Stimulated activated naive CD8-positive, alpha-beta T cell treated with anti-CD3 and anti-CD28 coated beads, Interleukin-15, Interleukin-2, amounts not matched to agents 100 ng/mL and 50 ng/mL, for 24 hours (primary cell): ENCODE data around the gene PRDX3.
"Not testable (repeated sequence)": the region's sequence is repeated elsewhere in the genome, so short reads cannot be mapped to it uniquely, and the experiment has no call there.

Experiments
- H3K27ac Mint-ChIP-seq: one replicate; pipeline ENCODE4 v1.8.0; 2021; ENCODE audit warnings: mild to moderate bottlenecking, mixed read lengths
- H3K27me3 Mint-ChIP-seq: one replicate; pipeline ENCODE4 v1.8.0; 2021; ENCODE audit warnings: mixed read lengths
- H3K36me3 Mint-ChIP-seq: one replicate; pipeline ENCODE4 v1.8.0; 2021; ENCODE audit warnings: low read depth, mixed read lengths
- H3K4me1 Mint-ChIP-seq: one replicate; pipeline ENCODE4 v1.8.0; 2021; ENCODE audit warnings: low read depth, mixed read lengths
- H3K4me3 Mint-ChIP-seq: one replicate; pipeline ENCODE4 v1.8.0; 2021; ENCODE audit warnings: mild to moderate bottlenecking, mixed read lengths
- H3K9me3 Mint-ChIP-seq: one replicate; pipeline ENCODE4 v1.8.0; 2021; ENCODE audit warnings: mixed read lengths

The PRDX3 gene

GRCh38 chr10:119161680-119162451, 16.7 kb downstream of the PRDX3 start:
- H3K9me3 Mint-ChIP-seq = no peaks in the 10 kb centered on the region
- H3K36me3 Mint-ChIP-seq = peaks cover 49% of the 10 kb centered on the region
- peaks cover 47% of the 10 kb centered on the region for H3K4me1 Mint-ChIP-seq
- no peak overlapping the region for H3K4me3 Mint-ChIP-seq
- H3K27ac Mint-ChIP-seq = no peak overlapping the region
- H3K27me3 Mint-ChIP-seq = no peaks in the 10 kb centered on the region

GRCh38 chr10:119159332-119159731, 19.3 kb downstream of the PRDX3 start:
- Mint-ChIP-seq H3K4me1 (peaks cover 26% of the 10 kb centered on the region), H3K4me3 (no peak overlapping the region), H3K9me3 (no peaks in the 10 kb centered on the region), H3K27ac (no peak overlapping the region), H3K36me3 (peaks cover 66% of the 10 kb centered on the region), H3K27me3 (no peaks in the 10 kb centered on the region)

- H3K4me1 Mint-ChIP-seq = no peaks in the 10 kb centered on the region
- no peaks in the 10 kb centered on the region for H3K9me3 Mint-ChIP-seq
- no peak overlapping the region for H3K27ac Mint-ChIP-seq
- H3K27me3 Mint-ChIP-seq = no peaks in the 10 kb centered on the region
- H3K4me3 Mint-ChIP-seq = no peak overlapping the region
- peaks cover 67% of the 10 kb centered on the region for H3K36me3 Mint-ChIP-seq
Measured at GRCh38 chr10:119153661-119154060, 25.0 kb downstream of the PRDX3 start.

- peaks cover 71% of the 10 kb centered on the region for H3K36me3 Mint-ChIP-seq
- H3K4me1 Mint-ChIP-seq = no peaks in the 10 kb centered on the region
- H3K9me3 Mint-ChIP-seq = no peaks in the 10 kb centered on the region
- no peaks in the 10 kb centered on the region for H3K27me3 Mint-ChIP-seq
- no peak overlapping the region for H3K27ac Mint-ChIP-seq
- no peak overlapping the region for H3K4me3 Mint-ChIP-seq
Measured at GRCh38 chr10:119153041-119153440, 25.6 kb downstream of the PRDX3 start.

DNA sequence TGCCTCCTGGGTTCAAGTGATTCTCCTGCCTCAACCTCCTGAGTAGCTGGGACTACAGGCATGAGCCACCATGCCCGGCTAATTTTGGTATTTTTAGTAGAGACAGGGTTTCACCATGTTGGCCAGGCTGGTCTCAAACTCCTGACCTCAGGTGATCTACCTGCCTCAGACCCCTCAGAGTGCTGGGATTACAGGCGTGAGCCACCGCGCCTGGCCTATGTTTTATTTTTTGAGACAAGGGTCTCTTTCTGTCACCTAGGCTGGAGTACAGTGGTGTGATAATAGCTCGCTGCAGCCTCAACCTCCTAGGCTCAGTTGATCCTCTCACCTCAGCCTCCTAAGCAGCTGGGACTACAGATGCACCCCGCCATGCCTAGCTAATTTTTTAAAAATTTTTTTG, 27.0 kb downstream of the PRDX3 start:
- H3K4me1 Mint-ChIP-seq, H3K27me3 Mint-ChIP-seq, H3K27ac Mint-ChIP-seq, H3K9me3 Mint-ChIP-seq, H3K4me3 Mint-ChIP-seq: not testable (repeated sequence)
- H3K36me3 Mint-ChIP-seq = peaks cover 75% of the 10 kb centered on the region

DNA sequence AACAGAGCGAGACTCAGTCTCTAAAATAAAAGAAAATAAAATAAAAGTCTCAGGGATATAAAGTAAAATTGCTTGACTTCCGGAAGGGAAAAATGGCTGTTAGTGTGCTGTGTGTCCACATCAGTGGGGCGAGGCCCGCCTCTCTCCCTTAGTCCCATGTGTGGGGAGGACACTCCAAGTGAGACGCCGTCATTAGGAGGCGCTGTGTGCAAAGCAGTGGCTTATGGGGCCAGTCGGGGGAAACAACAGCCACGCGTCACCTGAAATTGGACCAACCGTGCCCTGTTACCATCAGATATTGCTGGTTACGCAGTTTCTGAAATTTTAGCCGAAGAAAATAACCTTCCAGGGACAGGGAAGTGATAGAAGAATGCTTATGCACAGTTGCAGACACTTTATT, 28.9 kb downstream of the PRDX3 start:
- Mint-ChIP-seq H3K4me3 (no peak overlapping the region), H3K9me3 (no peaks in the 10 kb centered on the region), H3K27ac (no peak overlapping the region), H3K36me3 (peaks cover 69% of the 10 kb centered on the region), H3K4me1 (no peaks in the 10 kb centered on the region), H3K27me3 (no peaks in the 10 kb centered on the region)

DNA sequence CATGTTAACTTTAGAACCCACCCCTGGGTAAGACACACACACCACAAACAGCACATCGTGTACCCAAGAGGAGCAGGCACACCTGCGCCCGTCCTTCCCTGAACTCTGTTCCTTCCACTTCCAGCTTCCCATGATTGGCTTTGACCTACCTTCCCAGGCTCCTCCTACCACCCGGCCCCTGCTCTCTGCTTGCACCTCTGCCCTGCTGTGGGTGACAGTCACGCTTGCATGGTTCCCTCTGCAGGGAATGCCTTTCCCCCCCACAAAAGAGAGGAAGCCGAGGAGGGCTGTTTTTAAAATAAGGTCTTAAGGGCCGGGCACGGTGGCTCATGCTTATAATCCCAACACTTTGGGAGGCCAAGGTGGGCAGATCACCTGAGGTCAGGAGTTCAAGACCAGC, 29.5 kb downstream of the PRDX3 start:
- H3K27ac Mint-ChIP-seq = no peak overlapping the region
- no peaks in the 10 kb centered on the region for H3K4me1 Mint-ChIP-seq
- no peaks in the 10 kb centered on the region for H3K27me3 Mint-ChIP-seq
- H3K4me3 Mint-ChIP-seq = no peak overlapping the region
- no peaks in the 10 kb centered on the region for H3K9me3 Mint-ChIP-seq
- H3K36me3 Mint-ChIP-seq = peaks cover 64% of the 10 kb centered on the region

DNA sequence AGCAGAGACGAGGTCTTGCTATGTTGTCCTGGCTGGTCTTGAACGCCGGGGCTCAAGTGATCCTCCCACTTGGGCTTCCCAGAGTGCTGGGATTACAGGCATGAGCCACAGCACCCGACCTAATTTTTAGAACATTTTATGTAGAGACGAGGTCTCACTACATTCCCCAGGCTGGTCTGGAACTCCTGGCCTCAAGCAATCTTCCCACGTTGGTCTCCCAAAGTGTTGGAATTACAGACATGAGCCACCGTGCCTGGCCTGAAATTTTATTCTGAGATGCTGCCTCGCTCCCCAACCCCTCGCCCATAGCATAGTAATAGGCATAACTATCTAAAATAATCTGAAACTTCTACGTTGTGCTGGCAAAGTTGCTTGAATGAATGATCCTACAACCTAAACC, 35.0 kb downstream of the PRDX3 start:
- H3K27me3 Mint-ChIP-seq = no peaks in the 10 kb centered on the region
- peaks cover 62% of the 10 kb centered on the region for H3K36me3 Mint-ChIP-seq
- H3K4me3 Mint-ChIP-seq = no peak overlapping the region
- no peaks in the 10 kb centered on the region for H3K9me3 Mint-ChIP-seq
- no peak overlapping the region for H3K27ac Mint-ChIP-seq
- H3K4me1 Mint-ChIP-seq = no peaks in the 10 kb centered on the region

GRCh38 chr10:119140603-119141245, 37.9 kb downstream of the PRDX3 start:
- peaks cover 42% of the 10 kb centered on the region for H3K36me3 Mint-ChIP-seq
- H3K9me3 Mint-ChIP-seq = no peaks in the 10 kb centered on the region
- H3K27ac Mint-ChIP-seq = no peak overlapping the region
- no peaks in the 10 kb centered on the region for H3K4me1 Mint-ChIP-seq
- H3K27me3 Mint-ChIP-seq = no peaks in the 10 kb centered on the region
- H3K4me3 Mint-ChIP-seq = no peak overlapping the region

- Mint-ChIP-seq H3K4me3 (no peak overlapping the region), H3K9me3 (no peaks in the 10 kb centered on the region), H3K27me3 (no peaks in the 10 kb centered on the region), H3K36me3 (peaks cover 48% of the 10 kb centered on the region), H3K4me1 (peaks cover 6% of the 10 kb centered on the region), H3K27ac (peak overlapping the region; percentile 22)
Measured at GRCh38 chr10:119139464-119140067, 39.0 kb downstream of the PRDX3 start.

DNA sequence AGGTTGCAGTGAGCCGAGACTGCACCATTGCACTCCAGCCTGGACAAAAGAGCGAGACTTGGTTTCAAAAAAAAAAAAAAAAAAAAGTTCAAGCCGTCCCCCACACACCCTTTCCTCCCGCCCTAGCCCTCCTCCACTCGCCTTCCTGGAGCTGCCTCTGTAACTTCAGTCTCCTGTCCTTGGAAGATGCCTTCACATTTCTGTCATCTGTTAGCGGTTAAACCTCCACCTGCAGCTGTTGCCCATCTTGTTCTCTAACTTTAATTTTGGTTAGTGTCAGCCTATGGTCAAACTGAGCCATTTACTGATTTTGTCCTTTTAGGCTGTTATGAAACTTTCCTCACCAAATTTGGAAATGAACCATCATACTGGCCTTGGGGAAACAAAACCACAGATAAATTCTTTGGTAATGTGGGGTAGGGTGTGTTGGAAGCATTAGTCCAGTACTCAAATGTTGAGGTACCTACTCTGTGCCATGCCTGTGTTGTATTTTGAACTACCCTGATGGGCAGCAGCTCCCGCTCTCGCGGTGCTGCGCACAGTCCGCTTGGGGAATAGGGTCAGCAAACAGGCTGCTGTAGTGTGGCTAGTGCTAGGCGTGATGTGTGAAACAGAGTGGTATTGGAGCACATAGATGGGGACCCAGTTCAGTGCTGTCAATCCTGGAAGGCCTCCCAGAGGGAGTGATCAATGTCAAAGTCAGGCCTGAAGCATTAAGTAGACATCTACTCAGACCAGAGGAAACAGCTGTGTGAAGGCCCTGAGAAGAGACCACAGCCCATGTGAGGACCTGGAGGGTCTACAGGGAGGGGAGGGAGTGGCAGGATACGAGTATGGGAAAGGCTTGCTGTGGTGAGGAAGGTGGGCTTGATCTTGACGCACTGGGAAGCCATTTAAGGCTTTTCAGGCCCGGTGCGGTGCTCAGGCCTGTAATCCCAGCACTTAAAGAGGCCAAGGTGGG, 40.0 kb downstream of the PRDX3 start:
- Mint-ChIP-seq H3K36me3 (peaks cover 48% of the 10 kb centered on the region), H3K4me3 (no peak overlapping the region), H3K9me3 (no peaks in the 10 kb centered on the region), H3K27ac (no peak overlapping the region), H3K4me1 (peaks cover 15% of the 10 kb centered on the region), H3K27me3 (no peaks in the 10 kb centered on the region)

DNA sequence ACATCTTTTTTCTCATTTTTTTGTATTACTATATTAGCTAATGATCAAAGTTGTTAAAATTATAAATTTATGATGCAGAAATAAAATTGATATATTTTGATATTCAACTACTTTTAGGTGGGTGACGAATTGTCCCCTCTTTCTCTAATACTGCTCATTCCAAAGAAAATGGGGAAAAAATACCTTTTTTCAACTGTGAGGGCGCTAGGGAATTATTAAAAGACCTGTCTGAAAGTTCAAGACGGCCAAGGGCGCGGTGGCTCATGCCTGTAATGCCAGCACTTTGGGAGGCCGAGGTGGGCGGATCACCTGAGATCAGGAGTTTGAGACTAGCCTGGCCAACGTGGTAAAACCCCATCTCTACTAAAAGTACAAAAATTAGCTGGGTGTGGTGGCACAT, 40.7 kb downstream of the PRDX3 start:
- peaks cover 22% of the 10 kb centered on the region for H3K4me1 Mint-ChIP-seq
- not testable (repeated sequence) for H3K27me3 Mint-ChIP-seq, H3K4me3 Mint-ChIP-seq, H3K27ac Mint-ChIP-seq, H3K9me3 Mint-ChIP-seq
- H3K36me3 Mint-ChIP-seq = peaks cover 49% of the 10 kb centered on the region

- H3K27me3 Mint-ChIP-seq = no peaks in the 10 kb centered on the region
- peaks cover 54% of the 10 kb centered on the region for H3K36me3 Mint-ChIP-seq
- no peak overlapping the region for H3K4me3 Mint-ChIP-seq
- peaks cover 38% of the 10 kb centered on the region for H3K4me1 Mint-ChIP-seq
- no peaks in the 10 kb centered on the region for H3K9me3 Mint-ChIP-seq
- no peak overlapping the region for H3K27ac Mint-ChIP-seq
Measured at GRCh38 chr10:119136084-119136483, 42.5 kb downstream of the PRDX3 start.

DNA sequence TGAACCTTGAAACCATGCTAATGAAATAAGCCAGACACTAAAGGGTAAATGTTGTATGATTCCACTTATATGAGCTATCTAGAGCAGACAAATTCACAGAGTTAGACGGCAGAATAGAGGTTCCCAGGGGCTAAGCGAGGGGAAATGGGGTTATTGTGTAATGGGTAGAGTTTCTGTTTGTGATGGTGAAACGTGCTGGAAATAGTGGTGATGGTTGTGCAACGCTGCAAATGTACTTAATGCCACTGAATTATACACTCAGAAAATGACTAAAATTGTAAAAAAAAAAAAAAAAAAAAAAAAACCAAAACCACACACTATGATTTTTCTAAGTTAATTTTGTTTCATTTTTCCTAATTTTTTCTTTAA, 43.1 kb downstream of the PRDX3 start:
- H3K4me1 Mint-ChIP-seq = peaks cover 44% of the 10 kb centered on the region
- peaks cover 54% of the 10 kb centered on the region for H3K36me3 Mint-ChIP-seq
- H3K27ac Mint-ChIP-seq = peak overlapping the region; percentile 77
- H3K9me3 Mint-ChIP-seq = no peaks in the 10 kb centered on the region
- H3K27me3 Mint-ChIP-seq = no peaks in the 10 kb centered on the region
- H3K4me3 Mint-ChIP-seq = peak overlapping the region; percentile 1

DNA sequence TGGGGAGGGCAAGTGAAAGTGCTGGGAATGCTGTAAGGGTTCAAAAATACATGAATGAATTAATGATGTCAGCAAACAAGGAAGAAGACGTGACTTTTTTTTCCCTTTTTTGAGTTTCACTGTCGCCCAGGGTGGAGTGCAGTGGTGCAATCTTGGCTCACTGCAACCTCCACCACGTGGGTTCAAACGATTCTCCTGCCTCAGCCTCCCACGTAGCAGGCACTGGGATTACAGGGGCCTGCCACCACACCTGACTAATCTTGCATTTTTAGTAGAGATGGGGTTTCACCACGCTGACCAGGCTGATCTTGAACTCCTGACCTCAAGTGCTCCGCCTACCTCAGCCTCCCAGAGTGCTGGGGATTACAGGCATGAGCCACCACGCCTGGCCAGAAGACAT, 44.7 kb downstream of the PRDX3 start:
- H3K9me3 Mint-ChIP-seq = no peaks in the 10 kb centered on the region
- peak overlapping the region; percentile 51 for H3K27ac Mint-ChIP-seq
- peaks cover 56% of the 10 kb centered on the region for H3K36me3 Mint-ChIP-seq
- no peaks in the 10 kb centered on the region for H3K27me3 Mint-ChIP-seq
- no peak overlapping the region for H3K4me3 Mint-ChIP-seq
- peaks cover 47% of the 10 kb centered on the region for H3K4me1 Mint-ChIP-seq
